Measurements from ENCODE around the gene HOXD8. TPM values are rescaled to one million over a fixed set of nuclear protein-coding genes. Genes with fewer than 3 reads are reported as not detected.

Gene HOXD8
- total RNA-seq, 1 experiment from 2014 or later = 1.9 TPM

- Histone ChIP-seq H3K4me1 (ENCODE audit: insufficient read depth, low read length) (peaks cover 5% of the 10 kb centered on the region; the same call in 1 of the 2 replicates), H3K79me2 (ENCODE audit: low read length) (no peaks in the 10 kb centered on the region), H3K27ac (ENCODE audit: low read length) (no peak overlapping the region), H3K9me2 (replicated peaks; ENCODE audit: low read length) (no peaks in the 10 kb centered on the region), H3K36me3 (ENCODE audit: low read depth, low read length) (no peaks in the 10 kb centered on the region), H3F3A (ENCODE audit: low read length, unreplicated experiment) (no peaks in the 10 kb centered on the region), H3K4me2 (ENCODE audit: low read length) (peak overlapping the region; percentile 99), H3K4me3 (ENCODE audit: low read length) (peak overlapping the region; percentile 88), H2AFZ (ENCODE audit: low read length) (0 out of 2 replicates have a peak overlapping the region, but pooled peaks have one; percentile 98), H3K27me3 (ENCODE audit: low read length) (0 out of 2 replicates have a peak, but pooled peaks cover 3% of the 10 kb centered on the region), H3K9me3 (ENCODE audit: low read length) (no peaks in the 10 kb centered on the region), H3K9ac (ENCODE audit: low read length) (no peak overlapping the region), H4K20me1 (ENCODE audit: low read length) (no peaks in the 10 kb centered on the region)
- POLR2A ChIA-PET (ENCODE audit: unreplicated experiment) = interaction anchor here (0.6 kb wide), 1 partner anchor 437 kb away, joined by 3 read pairs; no protein-coding TSS in a partner anchor
- BruUV-seq (replicated peaks) = no TSS peak
- DNase-seq (no peak), ATAC-seq (no peak)
- CTCF ChIA-PET = interaction anchor here (2.5 kb wide), 1 partner anchor 408 kb away, joined by 12 read pairs; no protein-coding TSS in a partner anchor
- TF ChIP-seq EZH2phosphoT487 (IDR thresholded peaks at IDR 0.05; ENCODE audit: borderline replicate concordance, low read length) (no peak), CTCF (conservative IDR thresholded peaks at IDR 0.05; ENCODE audit: low read depth, low read length) (no peak), EZH2 (IDR thresholded peaks at IDR 0.05; ENCODE audit: low read length, unreplicated experiment) (no peak)
- intact Hi-C loops (cut with micrococcal nuclease) = loop anchor here (10.0 kb wide), 1 partner anchor 1064 kb away; no protein-coding TSS in a partner anchor
Measured at GRCh38 chr2:176098366-176099158, 30.9 kb upstream of the HOXD8 start.

DNA sequence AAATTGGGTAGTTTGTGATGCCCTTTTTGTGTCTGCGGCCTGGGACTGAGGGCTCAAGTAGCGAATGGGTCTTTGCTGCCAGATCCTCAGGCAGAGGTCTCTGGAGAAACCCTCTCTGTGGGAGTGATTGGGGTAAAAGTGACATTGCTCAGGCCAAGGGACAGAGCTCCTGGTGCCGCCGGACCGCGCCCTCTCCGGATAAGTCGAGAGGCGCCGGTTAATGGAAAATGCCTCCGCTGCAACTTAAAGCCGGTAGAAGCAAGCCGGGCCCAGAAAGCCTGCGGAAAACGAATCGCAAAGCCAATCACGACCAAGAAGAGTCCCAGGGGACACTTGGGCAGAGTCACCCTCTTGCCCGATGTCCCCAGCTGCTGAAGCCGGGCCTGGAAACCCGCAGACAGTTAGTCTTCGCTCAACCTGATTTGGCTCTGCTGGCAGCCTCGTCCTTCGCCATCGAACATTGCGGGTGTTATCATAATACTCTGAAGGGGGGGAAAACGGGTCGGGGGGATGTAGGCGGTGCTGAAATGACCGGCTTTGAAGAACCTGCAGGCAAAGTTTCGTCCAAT is 30.3 kb upstream of the HOXD8 start:
- TF ChIP-seq EZH2phosphoT487 (IDR thresholded peaks at IDR 0.05; ENCODE audit: borderline replicate concordance, low read length) = no peak
- no peak for TF ChIP-seq EZH2 (IDR thresholded peaks at IDR 0.05; ENCODE audit: low read length, unreplicated experiment)
- no peak for TF ChIP-seq CTCF (conservative IDR thresholded peaks at IDR 0.05; ENCODE audit: low read depth, low read length)
- Histone ChIP-seq H3K27me3 (ENCODE audit: low read length) (no peaks in the 10 kb centered on the region), H3K9ac (ENCODE audit: low read length) (no peak overlapping the region), H3K9me3 (ENCODE audit: low read length) (no peaks in the 10 kb centered on the region), H3K4me2 (ENCODE audit: low read length) (no peak overlapping the region), H2AFZ (ENCODE audit: low read length) (no peak overlapping the region), H3K4me3 (ENCODE audit: low read length) (no peak overlapping the region), H3K36me3 (ENCODE audit: low read depth, low read length) (no peaks in the 10 kb centered on the region), H4K20me1 (ENCODE audit: low read length) (no peaks in the 10 kb centered on the region), H3F3A (ENCODE audit: low read length, unreplicated experiment) (no peaks in the 10 kb centered on the region), H3K79me2 (ENCODE audit: low read length) (no peaks in the 10 kb centered on the region), H3K4me1 (ENCODE audit: insufficient read depth, low read length) (peaks cover 6% of the 10 kb centered on the region), H3K9me2 (replicated peaks; ENCODE audit: low read length) (no peaks in the 10 kb centered on the region), H3K27ac (ENCODE audit: low read length) (no peak overlapping the region)
- no peak for DNase-seq
- CTCF ChIA-PET = no interaction called here
- POLR2A ChIA-PET (ENCODE audit: unreplicated experiment) = no interaction called here
- BruUV-seq (replicated peaks) = no TSS peak
- no peak for ATAC-seq
- intact Hi-C loops (cut with micrococcal nuclease) = loop anchor here (10.0 kb wide), 1 partner anchor 1064 kb away; no protein-coding TSS in a partner anchor
